Gastrocnemius medialis (tissue), 4 donors: ENCODE data around the gene TLE4. TPM values are rescaled to one million over a fixed set of nuclear protein-coding genes. Genes with fewer than 3 reads are reported as not detected.

Source experiments
- ATAC-seq, 2 donors: fragments of 150-250 bp; one replicate each; pipeline ENCODE4 v1.9.1; 2016
- DNase-seq, 2 donors: peaks; one replicate each; pipeline ENCODE4 v3.0.0-alpha.2; 2019
- H3K27ac ChIP-seq, 4 donors: fragments of 200-600 bp; sonication (generic); 1 replicate in 1 of 4; 2 replicates in 3 of 4; pipeline ENCODE4 v1.5.1; 2016 to 2018; ENCODE audit warnings: mild to moderate bottlenecking in 2 of 4, moderate library complexity in 1 of 4
- H3K27me3 ChIP-seq, 3 donors: fragments of 200-600 bp; sonication (generic) in 2 of 3; 1 replicate in 1 of 3; 2 replicates in 2 of 3; pipeline versions ENCODE4 v1.5.1 to v1.6.0; 2016 to 2019; ENCODE audit warnings: mild to moderate bottlenecking in 1 of 3, moderate library complexity in 1 of 3
- H3K36me3 ChIP-seq, 2 donors: fragments of 200-600 bp; sonication (generic) in 1 of 2; one replicate each; pipeline ENCODE4 v1.5.1; 2017 to 2018
- H3K4me1 ChIP-seq, 2 donors: fragments of 200-600 bp; sonication (generic) in 1 of 2; one replicate each; pipeline ENCODE4 v1.5.1; 2016 to 2017; ENCODE audit warnings: mild to moderate bottlenecking in 2 of 2
- H3K4me3 ChIP-seq, 4 donors: fragments of 200-600 bp; sonication (generic) in 3 of 4; 1 replicate in 1 of 4; 2 replicates in 3 of 4; pipeline ENCODE4 v1.5.1; 2016 to 2019; ENCODE audit warnings: mild to moderate bottlenecking in 2 of 4
- H3K9me3 ChIP-seq, 3 donors: fragments of 200-600 bp; sonication (generic) in 2 of 3; 1 replicate in 1 of 3; 2 replicates in 2 of 3; pipeline ENCODE4 v1.5.1; 2016 to 2019
- CTCF ChIP-seq, 5 experiments: fragments of 450-650 bp in 3 of 5; fragments of 200-600 bp in 2 of 5; sonication (generic) in 2 of 5; IDR thresholded peaks in 4 of 5; conservative IDR thresholded peaks in 1 of 5; 1 replicate in 4 of 5; 2 replicates in 1 of 5; pipeline ENCODE4 v1.5.1; 2016 to 2019; ENCODE audit warnings: antibody characterized with exemption in 5 of 5, mild to moderate bottlenecking in 3 of 5, moderate library complexity in 3 of 5
- POLR2A ChIP-seq, 2 donors: fragments of 450-650 bp; IDR thresholded peaks; one replicate each; pipeline ENCODE4 v1.6.1; 2017; ENCODE audit warnings: antibody characterized with exemption in 2 of 2, mild to moderate bottlenecking in 2 of 2, moderate library complexity in 2 of 2
- in situ Hi-C, 4 donors: fragments of 200-750 bp; cut with MboI; loops; one replicate each; pipeline versions ENCODE4 v1.15.0 to v1.8.0; 2017; ENCODE audit warnings: low sequenced_read_pairs in 4 of 4
- intact Hi-C: fragments of 100-400 bp; cut with DNase I; formaldehyde crosslinking; loops from one replicate; pipeline ENCODE4 v1.15.1; 2023; ENCODE audit warnings: low total_unique reads
- total RNA-seq, 4 donors: library from RNA; depleted of rRNA; stranded (reverse); fragments of >200 nt; gene quantifications; one replicate each; pipeline versions ENCODE4 v1.1.0 to v1.2.3, GENCODE V29; 2016

Gene TLE4
- total RNA-seq, 4 donors from 2014 or later: 30.1 to 64.6 (median 43.4) TPM

GRCh38 chr9:79765466-79765865 is 193.7 kb downstream of the TLE4 start:
- TF ChIP-seq CTCF (IDR thresholded peaks at IDR 0.05 in 4 of 5, conservative IDR thresholded peaks at IDR 0.05 in 1 of 5) (no peak), POLR2A (IDR thresholded peaks at IDR 0.05) (no peak)
- no peaks in the 10 kb centered on the region for H3K9me3 ChIP-seq
- no peaks in the 10 kb centered on the region for H3K27me3 ChIP-seq
- no peaks in the 10 kb centered on the region for H3K4me1 ChIP-seq
- DNase-seq: no peak
- H3K36me3 ChIP-seq: no peaks in the 10 kb centered on the region
- intact Hi-C loops: no loop called here
- ATAC-seq: no peak
- H3K4me3 ChIP-seq: no peak overlapping the region
- in situ Hi-C loops: loop anchor here in 1 of 4 donors (25.0 kb wide), 1 partner anchor 103 kb away; no protein-coding TSS in a partner anchor
- H3K27ac ChIP-seq: no peak overlapping the region

GRCh38 chr9:79766091-79766490 is 194.3 kb downstream of the TLE4 start:
- TF ChIP-seq POLR2A (IDR thresholded peaks at IDR 0.05) (no peak), CTCF (IDR thresholded peaks at IDR 0.05 in 4 of 5, conservative IDR thresholded peaks at IDR 0.05 in 1 of 5) (no peak)
- Histone ChIP-seq H3K27ac (no peak overlapping the region), H3K4me3 (no peak overlapping the region), H3K36me3 (no peaks in the 10 kb centered on the region), H3K9me3 (no peaks in the 10 kb centered on the region), H3K27me3 (no peaks in the 10 kb centered on the region), H3K4me1 (no peaks in the 10 kb centered on the region)
- in situ Hi-C loops (loop anchor here in 1 of 4 donors (25.0 kb wide), 1 partner anchor 104 kb away; no protein-coding TSS in a partner anchor), intact Hi-C loops (no loop called here)
- DNase-seq: no peak
- ATAC-seq: no peak

GRCh38 chr9:79768194-79768593 is 196.4 kb downstream of the TLE4 start:
- Histone ChIP-seq H3K36me3 (no peaks in the 10 kb centered on the region), H3K27ac (no peak overlapping the region), H3K27me3 (no peaks in the 10 kb centered on the region), H3K9me3 (no peaks in the 10 kb centered on the region), H3K4me3 (no peak overlapping the region), H3K4me1 (no peaks in the 10 kb centered on the region)
- ATAC-seq (no peak), DNase-seq (no peak)
- intact Hi-C loops: no loop called here
- TF ChIP-seq POLR2A (IDR thresholded peaks at IDR 0.05) (no peak), CTCF (IDR thresholded peaks at IDR 0.05 in 4 of 5, conservative IDR thresholded peaks at IDR 0.05 in 1 of 5) (no peak)
- in situ Hi-C loops: loop anchor here in 1 of 4 donors (25.0 kb wide), 1 partner anchor 106 kb away; no protein-coding TSS in a partner anchor

- no peak for TF ChIP-seq CTCF (IDR thresholded peaks at IDR 0.05 in 4 of 5, conservative IDR thresholded peaks at IDR 0.05 in 1 of 5)
- TF ChIP-seq POLR2A (IDR thresholded peaks at IDR 0.05): no peak
- Histone ChIP-seq H3K4me3 (no peak overlapping the region), H3K36me3 (no peaks in the 10 kb centered on the region), H3K27me3 (no peaks in the 10 kb centered on the region), H3K27ac (no peak overlapping the region), H3K4me1 (no peaks in the 10 kb centered on the region), H3K9me3 (no peaks in the 10 kb centered on the region)
- ATAC-seq (no peak), DNase-seq (no peak)
- intact Hi-C loops: no loop called here
- in situ Hi-C loops: loop anchor here in 1 of 4 donors (25.0 kb wide), 1 partner anchor 107 kb away; no protein-coding TSS in a partner anchor
Measured at GRCh38 chr9:79769476-79770275, 197.9 kb downstream of the TLE4 start.
